ENCODE results near the gene SLC1A3.

Gene SLC1A3

GRCh38 chr5:36733183-36733582, 126.8 kb downstream of the SLC1A3 start:
- DNase-seq (ENCODE audit: insufficient read length, low spot score) (no peak), FAIRE-seq (no peak)
- no peak for TF ChIP-seq CTCF (IDR thresholded peaks at IDR 0.05; ENCODE audit: insufficient read depth, missing control alignments)

- peak; percentile 41 for TF ChIP-seq CTCF (IDR thresholded peaks at IDR 0.05; ENCODE audit: insufficient read depth, missing control alignments)
- FAIRE-seq (no peak), DNase-seq (ENCODE audit: insufficient read length, low spot score) (no peak)
Observed at GRCh38 chr5:36734422-36734821, 128.0 kb downstream of the SLC1A3 start.

GRCh38 chr5:36735891-36736290, 129.5 kb downstream of the SLC1A3 start:
- FAIRE-seq, result no peak
- TF ChIP-seq CTCF (IDR thresholded peaks at IDR 0.05; ENCODE audit: insufficient read depth, missing control alignments), result no peak

More at GRCh38 chr5:36735891-36736290, 129.5 kb downstream of the SLC1A3 start:
- no peak for DNase-seq (ENCODE audit: insufficient read length, low spot score)
